IMR-90 (cell line): ENCODE results near the gene NLGN1. TPM values are rescaled to one million over a fixed set of nuclear protein-coding genes. Genes with fewer than 3 reads are reported as not detected.

Experiments used
- ATAC-seq: fragments of 200-7000 bp; cut with Tn5 transposase; 2 replicates; pipeline ENCODE4 v1.9.1; 2020; ENCODE audit warnings: low read depth, mild to moderate bottlenecking, moderate library complexity
- BruUV-seq: library from RNA; stranded (reverse); fragments of 400-500 nt; replicated peaks from 2 replicates; lab custom pipeline; 2021; lab: Mats Ljungman, UMichigan
- CTCF ChIA-PET: fragments of 300-600 bp; formaldehyde crosslinking; extraction: SDS; loops from one replicate; lab custom pipeline; 2021; ENCODE audit warnings: antibody characterized with exemption; lab: Yijun Ruan, JAX
- POLR2A ChIA-PET: fragments of 300-600 bp; sonication (Branson Sonifier 250); formaldehyde crosslinking; loops from one replicate; lab custom pipeline; 2022; ENCODE audit warnings: antibody characterized with exemption; ENCODE audit not compliant: unreplicated experiment; lab: Charles Lee
- DNase-seq: peaks from one replicate; pipeline ENCODE4 v3.0.0; 2013
- H2AFZ ChIP-seq: replicated peaks from 2 replicates; pipeline ENCODE3; 2013; ENCODE audit warnings: low read length, mild to moderate bottlenecking; ENCODE audit not compliant: poor library complexity
- H2AK5ac ChIP-seq: 2 replicates; pipeline ENCODE4 v1.6.1; 2013; ENCODE audit warnings: low read depth, low read length, inconsistent platforms
- H2AK9ac ChIP-seq: replicated peaks from 2 replicates; pipeline ENCODE3; 2013; ENCODE audit warnings: mild to moderate bottlenecking, low read depth, low read length, moderate library complexity; ENCODE audit not compliant: poor library complexity
- H2BK120ac ChIP-seq: 2 replicates; pipeline ENCODE4 v1.6.1; 2013; ENCODE audit warnings: low read depth, low read length, inconsistent platforms
- H2BK15ac ChIP-seq: 3 replicates; pipeline ENCODE4 v1.6.1; 2013; ENCODE audit warnings: low read depth, low read length, inconsistent platforms
- H2BK20ac ChIP-seq: 2 replicates; pipeline ENCODE4 v1.6.1; 2013; ENCODE audit warnings: low read depth, mild to moderate bottlenecking, inconsistent platforms, low read length, moderate library complexity
- H2BK5ac ChIP-seq: 2 replicates; pipeline ENCODE4 v1.6.1; 2013; ENCODE audit warnings: mild to moderate bottlenecking, low read depth, low read length, inconsistent platforms; ENCODE audit not compliant: poor library complexity, severe bottlenecking
- H3K14ac ChIP-seq: replicated peaks from 2 replicates; pipeline ENCODE4 v1.6.1; 2013; ENCODE audit warnings: low read depth, low read length, inconsistent platforms
- H3K18ac ChIP-seq: 2 replicates; pipeline ENCODE4 v1.6.1; 2013; ENCODE audit warnings: low read depth, low read length, control low read depth
- H3K23ac ChIP-seq: 2 replicates; pipeline ENCODE4 v1.6.1; 2013; ENCODE audit warnings: low read depth, low read length, inconsistent platforms
- H3K27ac ChIP-seq: 2 replicates; pipeline ENCODE4 v1.5.1; 2013; ENCODE audit warnings: mild to moderate bottlenecking, control low read depth, low read length; ENCODE audit not compliant: insufficient read depth
- H3K27me3 ChIP-seq: 2 replicates; pipeline ENCODE4 v1.6.1; 2013; ENCODE audit warnings: low read length; ENCODE audit not compliant: control insufficient read depth, insufficient read depth
- H3K36me3 ChIP-seq: 2 replicates; pipeline ENCODE4 v1.6.1; 2013; ENCODE audit warnings: low read length, mixed read lengths; ENCODE audit not compliant: control insufficient read depth, insufficient read depth
- H3K4ac ChIP-seq: 2 replicates; pipeline ENCODE4 v1.6.1; 2013; ENCODE audit warnings: low read depth, low read length, inconsistent platforms
- H3K4me1 ChIP-seq: 2 replicates; pipeline ENCODE4 v1.6.1; 2013; ENCODE audit warnings: low read length, mixed read lengths; ENCODE audit not compliant: control insufficient read depth, insufficient read depth
- H3K4me2 ChIP-seq: 2 replicates; pipeline ENCODE4 v1.6.1; 2013; ENCODE audit warnings: low read depth, mild to moderate bottlenecking, control low read depth, low read length, moderate library complexity
- H3K4me3 ChIP-seq: 2 replicates; pipeline ENCODE4 v1.5.1; 2013; ENCODE audit warnings: low read depth, mild to moderate bottlenecking, control low read depth, low read length, moderate library complexity; ENCODE audit not compliant: insufficient read depth
- H3K56ac ChIP-seq: 2 replicates; pipeline ENCODE4 v1.6.1; 2013; ENCODE audit warnings: low read length, inconsistent platforms; ENCODE audit not compliant: insufficient read depth; ENCODE audit errors: extremely low read depth
- H3K79me1 ChIP-seq, 2 experiments: 2 replicates each; pipeline ENCODE4 v1.6.1; 2013; ENCODE audit warnings: low read length in 2 of 2, inconsistent platforms in 1 of 2, low read depth in 1 of 2
- H3K9ac ChIP-seq: 2 replicates; pipeline ENCODE4 v1.6.1; 2013; ENCODE audit warnings: low read depth, low read length, control low read depth
- H3K9me1 ChIP-seq: 2 replicates; pipeline ENCODE4 v1.6.1; 2013; ENCODE audit warnings: low read length, inconsistent platforms; ENCODE audit not compliant: insufficient read depth
- H3K9me3 ChIP-seq: 2 replicates; pipeline ENCODE4 v1.6.1; 2013; ENCODE audit warnings: low read length; ENCODE audit not compliant: control insufficient read depth, insufficient read depth
- H4K20me1 ChIP-seq: 2 replicates; pipeline ENCODE4 v1.6.1; 2013; ENCODE audit warnings: low read length, inconsistent platforms; ENCODE audit not compliant: insufficient read depth
- H4K5ac ChIP-seq: 2 replicates; pipeline ENCODE4 v1.6.1; 2013; ENCODE audit warnings: mild to moderate bottlenecking, low read depth, low read length, control low read depth
- H4K8ac ChIP-seq, 2 experiments: 2 replicates each; pipeline ENCODE4 v1.6.1; 2013; ENCODE audit warnings: low read depth in 2 of 2, low read length in 2 of 2, control low read depth in 1 of 2, inconsistent platforms in 1 of 2
- H4K91ac ChIP-seq: 2 replicates; pipeline ENCODE4 v1.6.1; 2013; ENCODE audit warnings: low read depth, low read length, inconsistent platforms; ENCODE audit not compliant: insufficient read depth
- BHLHE40 ChIP-seq: fragments of 150-350 bp; IDR thresholded peaks from 2 replicates; pipeline ENCODE4 v1.6.1; 2016; ENCODE audit warnings: mild to moderate bottlenecking, low read depth, low read length
- CEBPB ChIP-seq: IDR thresholded peaks from 2 replicates; pipeline ENCODE4 v1.6.1; 2012; ENCODE audit warnings: low read depth, low read length, improper control_type of control experiment
- CHD1 ChIP-seq: IDR thresholded peaks from 2 replicates; pipeline ENCODE4 v1.6.1; 2012; ENCODE audit warnings: low read depth, low read length, improper control_type of control experiment
- CTCF ChIP-seq: conservative IDR thresholded peaks from 2 replicates; pipeline ENCODE4 v1.5.1; 2012; ENCODE audit warnings: mild to moderate bottlenecking, low read depth, low read length, improper control_type of control experiment
- ELK1 ChIP-seq: fragments of 150-350 bp; IDR thresholded peaks from 2 replicates; pipeline ENCODE4 v1.6.1; 2016; ENCODE audit warnings: low read depth, mild to moderate bottlenecking, low read length, moderate library complexity, borderline replicate concordance
- FOS ChIP-seq: fragments of 150-350 bp; IDR thresholded peaks from 2 replicates; pipeline ENCODE4 v1.6.1; 2016; ENCODE audit warnings: low read depth, low read length
- MAFK ChIP-seq: IDR thresholded peaks from 2 replicates; pipeline ENCODE4 v1.6.1; 2012; ENCODE audit warnings: low read depth, low read length, improper control_type of control experiment
- MAZ ChIP-seq: IDR thresholded peaks from 2 replicates; pipeline ENCODE4 v1.6.1; 2012; ENCODE audit warnings: low read depth, mild to moderate bottlenecking, low read length, improper control_type of control experiment, moderate library complexity, borderline replicate concordance
- MXI1 ChIP-seq: IDR thresholded peaks from 2 replicates; pipeline ENCODE4 v1.6.1; 2012; ENCODE audit warnings: low read depth, mild to moderate bottlenecking, low read length, moderate library complexity, borderline replicate concordance
- NFE2L2 ChIP-seq: fragments of 150-350 bp; IDR thresholded peaks from 2 replicates; pipeline ENCODE4 v1.6.1; 2016; ENCODE audit warnings: low read depth, mild to moderate bottlenecking, low read length
- POLR2A ChIP-seq: IDR thresholded peaks from 2 replicates; pipeline ENCODE4 v1.6.1; 2012; ENCODE audit warnings: mild to moderate bottlenecking, low read depth, low read length
- RAD21 ChIP-seq: IDR thresholded peaks from 2 replicates; pipeline ENCODE4 v1.6.1; 2012; ENCODE audit warnings: low read length, improper control_type of control experiment
- RCOR1 ChIP-seq: IDR thresholded peaks from 2 replicates; pipeline ENCODE4 v1.6.1; 2012; ENCODE audit warnings: mild to moderate bottlenecking, low read length, improper control_type of control experiment; ENCODE audit not compliant: insufficient replicate concordance
- RFX5 ChIP-seq: IDR thresholded peaks from 2 replicates; pipeline ENCODE4 v1.8.0; 2012; ENCODE audit warnings: low read depth, mild to moderate bottlenecking, low read length, moderate library complexity
- SMC3 ChIP-seq: fragments of 150-350 bp; IDR thresholded peaks from 2 replicates; pipeline ENCODE4 v1.6.1; 2016; ENCODE audit warnings: low read depth, mild to moderate bottlenecking, antibody characterized with exemption, low read length, moderate library complexity
- USF2 ChIP-seq: fragments of 150-350 bp; IDR thresholded peaks from 2 replicates; pipeline ENCODE4 v1.6.1; 2017; ENCODE audit warnings: mild to moderate bottlenecking, antibody characterized with exemption, low read length, low read depth
- WGBS, 2 experiments: methylation state at CpG; one replicate each; pipeline versions ENCODE4 v1.1.5 to v1.1.7; 2013; ENCODE audit warnings: missing lambda C conversion rate in 2 of 2; ENCODE audit not compliant: insufficient read length in 1 of 2; ENCODE audit errors: extremely low coverage in 2 of 2; 5-methylcytosine and 5-hydroxymethylcytosine counted together
- dilution Hi-C: fragments of 300-500 bp; cut with HindIII; formaldehyde crosslinking; loops from one replicate; pipeline ENCODE4 v1.14.3; 2018; ENCODE audit warnings: low sequenced_read_pairs; ENCODE audit not compliant: unreplicated experiment
- in situ Hi-C: fragments of 300-500 bp; cut with MboI; formaldehyde crosslinking; loops from 3 replicates; pipeline ENCODE4 v1.14.3; 2019; ENCODE audit warnings: low sequenced_read_pairs, inconsistent platforms, mixed read lengths
- intact Hi-C: fragments of 100-400 bp; cut with micrococcal nuclease; formaldehyde crosslinking; loops from 2 replicates; pipeline ENCODE4 v1.10.0; 2022
- polyA plus RNA-seq, 3 experiments: library from polyadenylated mRNA; depleted of rRNA; stranded (reverse); fragments of >200 nt; gene quantifications; 2 replicates each; pipeline ENCODE4 v1.2.3, GENCODE V29; 2012; ENCODE audit warnings: low replicate concordance in 1 of 3
- total RNA-seq: library from RNA; depleted of rRNA; stranded (reverse); fragments of >200 nt; gene quantifications from 2 replicates; pipeline ENCODE4 v1.2.3, GENCODE V29; 2012

NLGN1 gene
- total and polyA plus RNA-seq, 2 of the 4 experiments (the other 2 are of a cell fraction) = 1.8 to 12.5 TPM

- Histone ChIP-seq H3K9ac (no peak overlapping the region), H3K9me3 (no peaks in the 10 kb centered on the region), H3K27ac (no peak overlapping the region), H3K18ac (no peak overlapping the region), H3K4me3 (no peak overlapping the region), H3K79me1 (no peaks in the 10 kb centered on the region), H2BK120ac (no peak overlapping the region), H4K20me1 (no peaks in the 10 kb centered on the region), H2AK9ac (no peak overlapping the region), H3K23ac (no peak overlapping the region), H4K5ac (no peak overlapping the region), H3K4me1 (no peaks in the 10 kb centered on the region), H2AFZ (no peak overlapping the region), H3K14ac (no peak overlapping the region), H4K91ac (no peak overlapping the region), H2AK5ac (no peak overlapping the region), H2BK15ac (no peak overlapping the region), H3K4me2 (no peak overlapping the region), H3K27me3 (no peaks in the 10 kb centered on the region), H2BK5ac (no peak overlapping the region), H3K36me3 (no peaks in the 10 kb centered on the region), H3K4ac (no peak overlapping the region), H3K9me1 (no peaks in the 10 kb centered on the region), H4K8ac (no peak overlapping the region), H3K56ac (no peak overlapping the region), H2BK20ac (no peak overlapping the region)
- intact Hi-C loops (no loop called here), dilution Hi-C loops (no loop called here), in situ Hi-C loops (no loop called here)
- BruUV-seq = no TSS peak
- no peak for TF ChIP-seq FOS
- TF ChIP-seq ELK1 = no peak
- no peak for TF ChIP-seq BHLHE40
- no peak for TF ChIP-seq MAZ
- no peak for TF ChIP-seq NFE2L2
- TF ChIP-seq CEBPB = no peak
- TF ChIP-seq USF2 = no peak
- TF ChIP-seq MXI1 = no peak
- TF ChIP-seq SMC3 = no peak
- no peak for TF ChIP-seq MAFK
- TF ChIP-seq RAD21 = no peak
- TF ChIP-seq CHD1 = no peak
- TF ChIP-seq POLR2A = no peak
- TF ChIP-seq CTCF = no peak
- TF ChIP-seq RFX5 = no peak
- no peak for TF ChIP-seq RCOR1
- WGBS, 2 experiments = 83% methylated on average over 2 of the region's 3 CpGs; no CpG with 5 or more reads in 1 of the 2 experiments
- DNase-seq (no peak), ATAC-seq (no peak)
- ChIA-PET CTCF (no interaction called here), POLR2A (no interaction called here)
Measured at GRCh38 chr3:173773800-173774199, 376.3 kb downstream of the NLGN1 start.
